ENCODE measurements around the gene PCDH9.

DNA sequence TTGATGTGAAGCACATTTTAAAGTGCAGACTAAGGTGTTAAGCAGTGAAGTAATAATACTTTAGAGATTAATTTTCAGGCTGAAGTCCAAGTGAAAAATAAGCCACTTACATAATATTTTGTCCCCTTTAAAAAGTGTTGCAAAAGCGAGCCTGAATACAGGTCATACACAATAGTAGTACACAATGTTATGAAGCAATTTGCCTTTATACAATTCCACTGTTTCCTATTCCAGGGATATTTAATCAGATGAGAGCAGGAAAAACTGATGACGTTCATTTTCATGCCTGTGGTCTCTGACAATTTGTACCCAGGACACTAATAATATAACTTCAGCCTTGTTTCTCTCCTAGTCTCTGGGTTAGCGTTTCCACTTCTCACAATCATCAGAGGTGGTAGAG is 916.7 kb downstream of the PCDH9 start:
- TF ChIP-seq, protein P1, sequence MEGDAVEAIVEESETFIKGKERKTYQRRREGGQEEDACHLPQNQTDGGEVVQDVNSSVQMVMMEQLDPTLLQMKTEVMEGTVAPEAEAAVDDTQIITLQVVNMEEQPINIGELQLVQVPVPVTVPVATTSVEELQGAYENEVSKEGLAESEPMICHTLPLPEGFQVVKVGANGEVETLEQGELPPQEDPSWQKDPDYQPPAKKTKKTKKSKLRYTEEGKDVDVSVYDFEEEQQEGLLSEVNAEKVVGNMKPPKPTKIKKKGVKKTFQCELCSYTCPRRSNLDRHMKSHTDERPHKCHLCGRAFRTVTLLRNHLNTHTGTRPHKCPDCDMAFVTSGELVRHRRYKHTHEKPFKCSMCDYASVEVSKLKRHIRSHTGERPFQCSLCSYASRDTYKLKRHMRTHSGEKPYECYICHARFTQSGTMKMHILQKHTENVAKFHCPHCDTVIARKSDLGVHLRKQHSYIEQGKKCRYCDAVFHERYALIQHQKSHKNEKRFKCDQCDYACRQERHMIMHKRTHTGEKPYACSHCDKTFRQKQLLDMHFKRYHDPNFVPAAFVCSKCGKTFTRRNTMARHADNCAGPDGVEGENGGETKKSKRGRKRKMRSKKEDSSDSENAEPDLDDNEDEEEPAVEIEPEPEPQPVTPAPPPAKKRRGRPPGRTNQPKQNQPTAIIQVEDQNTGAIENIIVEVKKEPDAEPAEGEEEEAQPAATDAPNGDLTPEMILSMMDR (IDR thresholded peaks at IDR 0.05), result no peak
- TF ChIP-seq POLR2AphosphoS5 (IDR thresholded peaks at IDR 0.05), result no peak
- TF ChIP-seq EP300 (IDR thresholded peaks at IDR 0.05), result no peak
- no peak for TF ChIP-seq POLR2A (IDR thresholded peaks at IDR 0.05)

Data from suprapubic skin (tissue), 4 donors.